Activated CD4-positive, alpha-beta memory T cell treated with anti-CD3 and anti-CD28 coated beads for 36 hours (primary cell): Measurements from ENCODE around the gene TNS3. TPM values are rescaled to one million over a fixed set of nuclear protein-coding genes. Genes with fewer than 3 reads are reported as not detected.

Experiments used
- CTCF ChIA-PET: fragments of 350-600 bp; sonication (Branson Sonifier 250); formaldehyde crosslinking; loops from one replicate; lab custom pipeline; 2021; ENCODE audit warnings: antibody characterized with exemption, inconsistent platforms; lab: Charles Lee
- POLR2A ChIA-PET: fragments of 350-600 bp; sonication (Branson Sonifier 250); formaldehyde crosslinking; loops from one replicate; lab custom pipeline; 2021; ENCODE audit warnings: antibody characterized with exemption; lab: Charles Lee
- DNase-seq: peaks from one replicate; pipeline ENCODE4 v3.0.0-alpha.2; 2020
- H3K27ac Mint-ChIP-seq: one replicate; pipeline ENCODE4 v1.8.0; 2021; ENCODE audit warnings: mixed read lengths
- H3K27me3 Mint-ChIP-seq: one replicate; pipeline ENCODE4 v1.8.0; 2021; ENCODE audit warnings: mixed read lengths
- H3K36me3 Mint-ChIP-seq: one replicate; pipeline ENCODE4 v1.8.0; 2021; ENCODE audit warnings: mixed read lengths
- H3K4me1 Mint-ChIP-seq: one replicate; pipeline ENCODE4 v1.8.0; 2021; ENCODE audit warnings: low read depth, mixed read lengths
- H3K4me3 Mint-ChIP-seq: one replicate; pipeline ENCODE4 v1.8.0; 2021; ENCODE audit warnings: mild to moderate bottlenecking, mixed read lengths
- H3K9me3 Mint-ChIP-seq: one replicate; pipeline ENCODE4 v1.8.0; 2021; ENCODE audit warnings: mixed read lengths
- intact Hi-C: fragments of 100-400 bp; cut with micrococcal nuclease; formaldehyde crosslinking; loops from one replicate; pipeline ENCODE4 v1.15.1; 2023
- total RNA-seq, 2 experiments: library from RNA; stranded (reverse); gene quantifications; one replicate each; pipeline ENCODE4 v1.2.3, GENCODE V29; 2021

The TNS3 gene
- total RNA-seq, 2 experiments from 2014 or later: 0.15 to 0.31 TPM

DNA sequence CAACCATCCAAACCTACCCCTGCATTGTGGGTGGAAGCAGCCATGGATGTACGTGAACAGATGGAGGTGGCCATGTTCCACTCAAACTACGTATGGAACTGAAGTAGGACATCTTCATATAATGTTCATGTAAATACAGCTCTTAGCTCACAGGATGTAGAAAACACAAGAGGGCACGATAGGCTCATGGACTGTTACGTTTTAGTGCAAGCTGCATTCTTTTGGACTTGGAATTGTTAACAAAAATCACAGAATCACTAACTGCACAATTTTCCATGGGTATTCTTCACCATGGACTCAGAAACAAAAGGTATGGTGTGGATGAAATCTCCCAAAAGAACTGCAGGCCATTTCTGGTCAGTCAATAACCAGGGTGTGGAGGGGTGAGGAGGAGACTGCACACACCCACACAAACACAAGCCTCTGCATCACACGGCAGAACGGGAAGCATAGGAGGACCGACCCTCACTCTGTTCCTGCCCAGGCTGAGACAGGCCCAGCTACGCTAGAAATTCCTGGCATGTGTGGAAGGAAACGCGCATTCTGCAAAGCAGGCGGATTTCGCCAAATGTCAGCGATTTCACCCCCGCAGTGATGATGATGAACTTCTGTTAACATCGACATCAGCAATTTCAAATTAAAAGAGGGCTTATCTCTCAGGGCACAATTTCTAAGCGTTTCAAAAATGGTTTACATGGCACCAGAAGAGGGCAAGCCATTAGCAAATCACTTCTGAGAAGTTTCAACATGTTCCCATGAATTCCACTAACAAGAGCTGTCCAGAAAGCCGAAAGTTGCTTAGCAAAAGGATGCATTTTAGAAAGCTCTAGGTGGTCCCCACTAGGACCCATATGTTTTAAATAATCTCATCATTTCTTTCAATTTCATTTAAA, 149.0 kb downstream of the TNS3 start:
- Mint-ChIP-seq H3K36me3 (no peaks in the 10 kb centered on the region), H3K9me3 (no peaks in the 10 kb centered on the region), H3K4me3 (no peak overlapping the region), H3K4me1 (no peaks in the 10 kb centered on the region), H3K27me3 (no peaks in the 10 kb centered on the region), H3K27ac (no peak overlapping the region)
- intact Hi-C loops: no loop called here
- POLR2A ChIA-PET: no interaction called here
- CTCF ChIA-PET: no interaction called here
- no peak for DNase-seq

DNA sequence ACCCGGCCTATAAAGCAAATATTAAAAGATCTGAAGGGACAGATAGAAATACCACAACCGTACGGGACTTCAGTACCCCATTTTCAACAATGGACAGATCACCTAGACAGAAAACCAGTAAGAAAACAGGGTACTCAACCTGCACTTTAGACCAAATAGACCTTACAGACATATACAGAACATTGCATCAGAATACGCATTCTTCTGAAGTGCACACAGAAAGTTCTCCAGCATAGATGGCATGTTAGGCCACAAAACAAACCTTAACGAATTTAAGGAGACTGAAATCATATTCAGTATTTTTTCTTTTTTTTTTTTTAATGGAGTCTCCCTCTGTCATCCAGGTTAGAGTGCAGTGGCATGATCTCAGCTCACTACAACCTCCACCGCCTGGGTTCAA, 151.5 kb downstream of the TNS3 start:
- no peaks in the 10 kb centered on the region for H3K36me3 Mint-ChIP-seq
- no peak overlapping the region for H3K4me3 Mint-ChIP-seq
- H3K4me1 Mint-ChIP-seq: no peaks in the 10 kb centered on the region
- H3K27ac Mint-ChIP-seq: no peak overlapping the region
- no peak for DNase-seq
- H3K9me3 Mint-ChIP-seq: no peaks in the 10 kb centered on the region
- H3K27me3 Mint-ChIP-seq: no peaks in the 10 kb centered on the region
- POLR2A ChIA-PET: no interaction called here
- CTCF ChIA-PET: no interaction called here
- intact Hi-C loops: no loop called here

DNA sequence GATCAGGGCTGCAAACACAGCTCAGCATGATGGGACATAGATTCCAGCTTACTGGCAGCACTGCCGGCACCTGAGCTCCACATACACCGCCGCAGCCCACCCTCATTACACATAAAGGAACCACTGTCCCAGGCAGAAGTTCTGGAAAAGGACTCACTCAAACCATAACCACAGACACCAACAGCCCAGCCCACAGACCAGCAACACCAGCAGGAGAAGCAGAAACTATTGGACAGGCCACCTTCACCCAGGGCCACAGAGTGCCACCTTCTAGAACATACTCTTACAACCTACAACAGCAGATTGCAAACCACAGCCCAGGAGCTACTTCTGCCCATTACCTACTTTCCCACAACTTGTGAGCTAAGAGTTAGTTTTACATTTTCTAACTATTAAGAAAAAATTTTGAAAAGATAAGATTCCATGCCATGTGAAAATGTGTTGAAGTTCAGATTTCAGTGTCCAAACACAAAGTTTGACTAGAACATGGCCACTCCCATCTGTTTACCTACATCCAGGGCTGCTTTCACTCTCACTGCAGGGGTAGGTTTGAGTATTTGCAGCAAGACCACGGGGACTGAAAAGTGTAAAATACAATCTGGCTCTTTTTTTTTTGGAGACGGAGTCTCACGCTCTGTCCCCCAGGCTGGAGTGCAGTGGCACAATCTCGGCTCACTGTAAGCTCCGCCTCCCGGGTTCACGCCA, 153.0 kb downstream of the TNS3 start:
- intact Hi-C loops: no loop called here
- Mint-ChIP-seq H3K27me3 (no peaks in the 10 kb centered on the region), H3K27ac (no peak overlapping the region), H3K36me3 (no peaks in the 10 kb centered on the region), H3K4me3 (no peak overlapping the region), H3K4me1 (no peaks in the 10 kb centered on the region), H3K9me3 (no peaks in the 10 kb centered on the region)
- CTCF ChIA-PET: interaction anchor here (0.6 to 1.0 kb wide), 2 partner anchors 163 to 391 kb away, joined by 3 read pairs; no protein-coding TSS in a partner anchor
- no peak for DNase-seq
- POLR2A ChIA-PET: no interaction called here

DNA sequence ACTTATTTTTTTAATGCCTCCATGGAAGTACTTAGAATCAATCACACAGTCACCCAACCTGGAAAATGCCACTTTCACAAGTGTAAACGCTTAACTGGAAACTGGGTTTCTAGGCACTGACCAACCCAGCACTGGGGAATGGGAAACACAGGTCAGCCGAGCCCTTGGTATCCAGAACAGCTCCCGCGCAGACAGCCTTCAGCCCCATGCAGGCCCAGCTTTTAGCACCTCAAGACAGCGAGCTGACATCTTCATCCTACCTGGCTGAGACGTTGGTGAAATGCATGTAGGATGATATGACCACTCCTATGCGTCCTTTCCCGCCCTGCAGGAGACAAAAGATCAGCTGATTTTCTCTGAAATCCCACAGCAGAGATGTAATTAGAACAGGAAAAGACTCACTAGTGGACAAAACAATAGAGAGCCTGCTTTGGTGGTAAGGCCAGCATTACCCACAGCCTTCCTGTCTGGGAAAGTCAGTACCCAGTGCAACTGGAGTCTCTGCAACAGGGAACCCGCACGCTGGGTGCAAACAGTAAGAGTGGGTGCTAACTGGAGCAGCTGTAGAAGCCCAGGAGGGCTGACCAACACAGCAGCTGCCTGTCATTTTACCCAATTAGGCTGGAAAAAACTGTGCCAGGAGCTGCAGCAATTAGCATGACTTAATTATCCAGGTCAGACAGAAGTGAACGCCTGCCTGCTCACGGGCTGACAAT, 153.7 kb downstream of the TNS3 start:
- Mint-ChIP-seq H3K9me3 (no peaks in the 10 kb centered on the region), H3K27me3 (no peaks in the 10 kb centered on the region), H3K27ac (no peak overlapping the region), H3K36me3 (no peaks in the 10 kb centered on the region), H3K4me3 (no peak overlapping the region), H3K4me1 (no peaks in the 10 kb centered on the region)
- DNase-seq: no peak
- ChIA-PET POLR2A (no interaction called here), CTCF (interaction anchor here (0.6 to 1.0 kb wide), 2 partner anchors 162 to 391 kb away, joined by 3 read pairs; no protein-coding TSS in a partner anchor)
- intact Hi-C loops: no loop called here

DNA sequence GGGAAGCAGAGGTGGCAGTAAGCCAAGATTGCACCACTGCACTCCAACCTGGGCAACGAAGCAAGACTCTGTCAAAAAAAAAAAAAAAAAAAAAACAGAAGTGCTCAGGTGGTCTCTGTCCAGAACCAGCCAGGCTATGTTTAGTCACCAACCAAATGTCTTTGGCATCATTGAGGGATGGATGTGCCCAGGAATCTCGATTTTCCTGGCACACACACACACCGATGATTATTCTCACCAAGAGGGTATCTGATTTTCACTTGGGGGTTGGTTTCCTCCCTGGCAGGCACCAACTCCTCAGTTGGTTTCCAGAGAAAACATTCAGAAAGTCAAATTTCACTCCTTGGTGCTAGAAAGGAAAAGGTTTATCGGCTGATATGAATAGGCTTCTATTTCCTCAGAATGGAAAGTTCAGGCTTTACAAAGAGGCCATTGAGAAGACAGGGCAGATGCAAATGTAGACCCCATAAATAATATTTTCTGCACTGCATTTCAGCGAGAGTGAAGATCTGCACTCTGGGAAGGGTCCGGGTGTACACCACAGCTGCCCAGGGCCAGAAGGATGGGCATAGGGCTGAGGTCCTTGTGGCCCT, 154.8 kb downstream of the TNS3 start:
- ChIA-PET CTCF (no interaction called here), POLR2A (no interaction called here)
- Mint-ChIP-seq H3K4me3 (no peak overlapping the region), H3K36me3 (no peaks in the 10 kb centered on the region), H3K4me1 (no peaks in the 10 kb centered on the region), H3K9me3 (no peaks in the 10 kb centered on the region), H3K27ac (no peak overlapping the region), H3K27me3 (no peaks in the 10 kb centered on the region)
- no peak for DNase-seq
- intact Hi-C loops: no loop called here

DNA sequence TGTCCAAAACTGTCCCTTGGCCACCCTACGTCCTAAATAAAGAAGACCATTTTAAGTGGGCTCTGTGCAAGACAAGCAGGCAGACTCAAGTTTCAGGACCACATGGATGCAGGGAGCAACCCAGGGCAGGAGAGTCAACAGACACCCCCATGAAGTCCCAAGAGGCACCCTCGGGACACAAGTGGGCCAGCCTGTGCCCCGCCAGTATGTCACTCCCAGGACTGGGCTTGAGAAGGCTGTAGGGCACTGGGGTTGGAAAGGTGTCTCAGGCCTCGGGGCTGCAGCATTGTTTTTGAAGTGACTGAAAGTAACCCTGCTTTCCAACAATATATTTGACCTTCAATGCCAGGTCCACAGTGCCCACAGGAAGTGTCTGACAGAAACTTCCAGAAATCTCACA, 157.4 kb downstream of the TNS3 start:
- no peak overlapping the region for H3K4me3 Mint-ChIP-seq
- no peak overlapping the region for H3K27ac Mint-ChIP-seq
- H3K4me1 Mint-ChIP-seq: no peaks in the 10 kb centered on the region
- ChIA-PET CTCF (no interaction called here), POLR2A (no interaction called here)
- intact Hi-C loops: no loop called here
- peaks cover 6% of the 10 kb centered on the region for H3K9me3 Mint-ChIP-seq
- DNase-seq: no peak
- no peaks in the 10 kb centered on the region for H3K36me3 Mint-ChIP-seq
- no peaks in the 10 kb centered on the region for H3K27me3 Mint-ChIP-seq

DNA sequence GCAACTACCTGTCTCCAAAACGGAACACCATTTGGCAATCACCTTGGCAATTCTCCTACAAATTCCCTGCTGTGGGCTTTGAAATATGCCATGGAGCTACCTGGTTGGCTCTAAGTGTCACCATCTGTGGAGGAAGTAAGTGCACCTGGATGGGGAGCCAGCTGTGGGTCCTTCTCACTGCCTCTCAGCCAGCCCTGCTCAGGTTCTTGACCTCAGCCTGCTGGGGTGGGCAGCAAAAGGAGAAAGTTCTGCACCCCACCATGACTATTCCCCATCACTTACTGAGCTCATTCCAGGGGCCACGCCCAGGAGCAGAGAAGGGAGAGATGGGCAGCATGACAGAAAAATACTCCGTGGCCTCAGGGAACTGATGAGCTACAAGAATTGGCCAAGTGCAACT, 158.7 kb downstream of the TNS3 start:
- H3K4me1 Mint-ChIP-seq: no peaks in the 10 kb centered on the region
- no peaks in the 10 kb centered on the region for H3K27me3 Mint-ChIP-seq
- no peak overlapping the region for H3K27ac Mint-ChIP-seq
- no peak overlapping the region for H3K4me3 Mint-ChIP-seq
- ChIA-PET CTCF (no interaction called here), POLR2A (no interaction called here)
- no peaks in the 10 kb centered on the region for H3K36me3 Mint-ChIP-seq
- H3K9me3 Mint-ChIP-seq: peaks cover 7% of the 10 kb centered on the region
- DNase-seq: no peak
- intact Hi-C loops: no loop called here

DNA sequence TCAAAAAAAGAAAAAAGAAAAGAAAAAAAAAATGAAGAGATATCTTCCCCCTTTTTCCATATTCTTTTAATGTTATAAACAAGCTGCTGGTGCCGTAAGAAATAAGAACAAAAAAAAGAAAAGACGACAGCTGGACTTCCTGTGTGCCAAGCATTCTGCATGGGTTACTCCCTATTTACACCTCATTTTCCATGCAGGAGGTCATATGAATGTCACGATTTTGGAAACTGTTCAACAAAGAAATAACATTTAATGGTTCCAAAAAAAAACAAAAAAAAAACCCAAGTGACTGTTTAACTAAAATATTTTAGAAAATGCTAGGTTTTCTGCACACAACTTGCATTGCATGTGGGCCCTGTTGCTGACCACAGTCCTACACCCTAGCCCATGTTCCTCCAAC, 159.3 kb downstream of the TNS3 start:
- CTCF ChIA-PET: no interaction called here
- POLR2A ChIA-PET: no interaction called here
- Mint-ChIP-seq H3K4me3 (no peak overlapping the region), H3K27ac (no peak overlapping the region), H3K27me3 (no peaks in the 10 kb centered on the region), H3K9me3 (peaks cover 7% of the 10 kb centered on the region), H3K4me1 (no peaks in the 10 kb centered on the region), H3K36me3 (no peaks in the 10 kb centered on the region)
- intact Hi-C loops: no loop called here
- DNase-seq: no peak

DNA sequence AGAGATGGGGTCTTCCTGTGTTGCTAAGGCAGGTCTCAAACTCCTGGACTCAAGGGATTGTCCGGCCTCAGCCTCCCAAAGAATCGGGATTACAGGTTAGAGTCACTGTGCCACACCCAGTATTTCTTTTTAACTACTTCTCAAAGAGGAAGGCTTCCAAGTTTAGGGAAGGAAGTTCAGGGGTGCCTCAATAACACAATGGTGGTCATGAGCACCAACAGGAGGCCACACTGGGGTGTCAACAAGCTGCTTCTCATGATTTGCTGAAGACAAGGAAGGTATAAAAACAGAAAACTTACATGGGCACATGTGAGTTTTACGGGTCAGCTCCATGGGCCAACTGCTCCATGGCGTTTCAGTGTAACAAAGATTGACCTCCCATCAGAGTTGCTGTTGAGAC, 160.5 kb downstream of the TNS3 start:
- POLR2A ChIA-PET: no interaction called here
- intact Hi-C loops: no loop called here
- Mint-ChIP-seq H3K9me3 (peaks cover 7% of the 10 kb centered on the region), H3K4me3 (no peak overlapping the region), H3K27ac (no peak overlapping the region), H3K4me1 (no peaks in the 10 kb centered on the region), H3K27me3 (no peaks in the 10 kb centered on the region), H3K36me3 (no peaks in the 10 kb centered on the region)
- CTCF ChIA-PET: no interaction called here
- DNase-seq: no peak

DNA sequence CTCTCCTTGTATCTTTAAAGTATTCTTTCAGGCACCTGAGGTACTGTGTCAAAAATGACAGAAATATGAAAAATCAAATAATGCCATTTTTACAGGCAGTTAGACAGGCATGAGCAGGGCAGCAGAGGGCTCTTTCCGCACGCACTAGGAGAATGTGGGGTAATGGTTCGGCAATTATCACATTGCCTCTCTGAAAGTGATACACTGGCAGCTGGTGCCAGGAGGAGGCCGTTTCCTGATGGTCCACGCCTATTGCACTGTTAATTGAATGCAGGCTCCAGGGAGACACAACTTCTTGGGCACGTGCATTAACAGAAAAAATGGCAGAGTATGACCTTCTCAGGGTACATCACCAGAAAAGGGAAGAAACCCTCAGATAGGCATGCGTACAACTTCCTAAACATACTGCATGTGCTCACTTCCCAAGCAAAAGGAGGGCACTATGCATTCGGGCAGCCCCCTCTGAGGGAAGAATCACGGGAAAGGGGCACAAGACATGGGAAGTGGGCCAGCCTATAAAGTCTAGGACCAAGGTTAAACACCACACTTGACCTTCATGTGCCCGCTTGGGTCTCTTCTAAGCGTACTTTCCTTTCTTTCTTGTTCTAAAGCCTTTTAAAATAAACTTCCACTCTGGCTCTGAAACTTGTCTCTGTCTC, 161.7 kb downstream of the TNS3 start:
- Mint-ChIP-seq H3K4me3 (no peak overlapping the region), H3K9me3 (peaks cover 7% of the 10 kb centered on the region), H3K27me3 (no peaks in the 10 kb centered on the region), H3K36me3 (no peaks in the 10 kb centered on the region), H3K27ac (no peak overlapping the region), H3K4me1 (no peaks in the 10 kb centered on the region)
- no peak for DNase-seq
- intact Hi-C loops: no loop called here
- ChIA-PET POLR2A (no interaction called here), CTCF (no interaction called here)

DNA sequence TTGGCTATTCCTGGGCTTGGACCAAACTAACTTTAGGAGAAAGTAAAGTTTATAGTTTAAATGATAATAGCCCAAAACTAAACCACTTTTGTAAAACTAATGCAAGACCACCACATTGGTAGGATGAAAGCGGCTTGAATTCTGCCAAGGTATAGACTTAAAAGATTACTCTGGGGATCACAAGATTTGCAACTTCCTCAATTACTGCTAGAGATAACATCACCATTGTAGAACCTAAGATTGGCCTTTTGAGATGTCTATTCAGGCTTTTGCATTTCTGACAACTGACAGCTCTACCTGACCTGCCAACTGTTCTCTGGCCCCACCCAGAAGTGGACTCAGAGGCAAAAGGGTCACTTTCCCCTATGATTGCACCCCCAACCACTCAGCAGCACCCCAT, 162.4 kb downstream of the TNS3 start:
- POLR2A ChIA-PET: no interaction called here
- no peak overlapping the region for H3K4me3 Mint-ChIP-seq
- DNase-seq: no peak
- intact Hi-C loops: no loop called here
- H3K4me1 Mint-ChIP-seq: no peaks in the 10 kb centered on the region
- no peaks in the 10 kb centered on the region for H3K27me3 Mint-ChIP-seq
- CTCF ChIA-PET: no interaction called here
- no peak overlapping the region for H3K27ac Mint-ChIP-seq
- H3K36me3 Mint-ChIP-seq: no peaks in the 10 kb centered on the region
- peaks cover 7% of the 10 kb centered on the region for H3K9me3 Mint-ChIP-seq
